T-helper 2 cell treated with Interferon-gamma antibody and Interleukin-4, amounts not matched to agents 5 μg/mL and 100 μg/mL, for 36 hours (primary cell): ENCODE data around the gene STX2.
A peak's percentile ranks its signal among the peaks of the same experiment; 100 is the strongest.
"Not testable (repeated sequence)": the region's sequence is repeated elsewhere in the genome, so short reads cannot be mapped to it uniquely, and the experiment has no call there.

Experiments
- DNase-seq: peaks from one replicate; pipeline ENCODE4 v3.0.0; 2021; ENCODE audit warnings: low spot score
- H3K27ac Mint-ChIP-seq: one replicate; pipeline ENCODE4 v1.8.0; 2021; ENCODE audit warnings: mild to moderate bottlenecking, mixed read lengths
- H3K27me3 Mint-ChIP-seq: one replicate; pipeline ENCODE4 v1.8.0; 2021; ENCODE audit warnings: low read depth, mixed read lengths
- H3K36me3 Mint-ChIP-seq: one replicate; pipeline ENCODE4 v1.8.0; 2021; ENCODE audit warnings: low read depth, mixed read lengths
- H3K4me1 Mint-ChIP-seq: one replicate; pipeline ENCODE4 v1.8.0; 2021; ENCODE audit warnings: low read depth, mixed read lengths
- H3K4me3 Mint-ChIP-seq: one replicate; pipeline ENCODE4 v1.8.0; 2022; ENCODE audit warnings: mild to moderate bottlenecking, moderate library complexity, mixed read lengths
- H3K9me3 Mint-ChIP-seq: one replicate; pipeline ENCODE4 v1.8.0; 2021; ENCODE audit warnings: mixed read lengths

The STX2 gene

GRCh38 chr12:130788515-130788914 lies 50.5 kb downstream of the STX2 start:
- Mint-ChIP-seq H3K4me1 (peaks cover 2% of the 10 kb centered on the region), H3K27me3 (no peaks in the 10 kb centered on the region), H3K36me3 (peaks cover 21% of the 10 kb centered on the region), H3K9me3 (peaks cover 14% of the 10 kb centered on the region), H3K27ac (no peak overlapping the region), H3K4me3 (no peak overlapping the region)
- no peak for DNase-seq

GRCh38 chr12:130787445-130788410 lies 51.3 kb downstream of the STX2 start:
- no peak for DNase-seq
- peaks cover 21% of the 10 kb centered on the region for H3K36me3 Mint-ChIP-seq
- no peak overlapping the region for H3K27ac Mint-ChIP-seq
- no peaks in the 10 kb centered on the region for H3K4me1 Mint-ChIP-seq
- no peak overlapping the region for H3K4me3 Mint-ChIP-seq
- H3K27me3 Mint-ChIP-seq: no peaks in the 10 kb centered on the region
- peaks cover 14% of the 10 kb centered on the region for H3K9me3 Mint-ChIP-seq

GRCh38 chr12:130787041-130787440 lies 52.0 kb downstream of the STX2 start:
- Mint-ChIP-seq H3K36me3 (peaks cover 19% of the 10 kb centered on the region), H3K27me3 (no peaks in the 10 kb centered on the region), H3K9me3 (peaks cover 14% of the 10 kb centered on the region), H3K4me3 (no peak overlapping the region), H3K4me1 (no peaks in the 10 kb centered on the region), H3K27ac (no peak overlapping the region)
- no peak for DNase-seq

GRCh38 chr12:130783110-130783715 lies 55.8 kb downstream of the STX2 start:
- Mint-ChIP-seq H3K36me3 (peaks cover 13% of the 10 kb centered on the region), H3K4me3 (no peak overlapping the region), H3K4me1 (no peaks in the 10 kb centered on the region), H3K27ac (no peak overlapping the region), H3K9me3 (peaks cover 14% of the 10 kb centered on the region), H3K27me3 (no peaks in the 10 kb centered on the region)
- DNase-seq: no peak

- peaks cover 14% of the 10 kb centered on the region for H3K9me3 Mint-ChIP-seq
- DNase-seq, H3K27me3 Mint-ChIP-seq, H3K4me1 Mint-ChIP-seq, H3K27ac Mint-ChIP-seq, H3K4me3 Mint-ChIP-seq: not testable (repeated sequence)
- H3K36me3 Mint-ChIP-seq: peaks cover 13% of the 10 kb centered on the region
Measured at GRCh38 chr12:130782245-130782644, 56.8 kb downstream of the STX2 start.

GRCh38 chr12:130780880-130781575 lies 58.0 kb downstream of the STX2 start:
- no peaks in the 10 kb centered on the region for H3K27me3 Mint-ChIP-seq
- H3K4me3 Mint-ChIP-seq: no peak overlapping the region
- peaks cover 14% of the 10 kb centered on the region for H3K9me3 Mint-ChIP-seq
- DNase-seq: no peak
- no peak overlapping the region for H3K27ac Mint-ChIP-seq
- peaks cover 5% of the 10 kb centered on the region for H3K4me1 Mint-ChIP-seq
- H3K36me3 Mint-ChIP-seq: peaks cover 13% of the 10 kb centered on the region

- no peak for DNase-seq
- peaks cover 5% of the 10 kb centered on the region for H3K4me1 Mint-ChIP-seq
- H3K27me3 Mint-ChIP-seq: peaks cover 4% of the 10 kb centered on the region
- peaks cover 13% of the 10 kb centered on the region for H3K36me3 Mint-ChIP-seq
- H3K9me3 Mint-ChIP-seq: peaks cover 13% of the 10 kb centered on the region
- no peak overlapping the region for H3K4me3 Mint-ChIP-seq
- no peak overlapping the region for H3K27ac Mint-ChIP-seq
Measured at GRCh38 chr12:130780325-130780724, 58.7 kb downstream of the STX2 start.

GRCh38 chr12:130778776-130779175 lies 60.3 kb downstream of the STX2 start:
- no peak for DNase-seq
- Mint-ChIP-seq H3K36me3 (peaks cover 2% of the 10 kb centered on the region), H3K9me3 (peaks cover 1% of the 10 kb centered on the region), H3K27ac (no peak overlapping the region), H3K4me1 (peaks cover 5% of the 10 kb centered on the region), H3K4me3 (no peak overlapping the region), H3K27me3 (peaks cover 4% of the 10 kb centered on the region)

- Mint-ChIP-seq H3K36me3 (no peaks in the 10 kb centered on the region), H3K4me1 (peaks cover 5% of the 10 kb centered on the region)
Measured at GRCh38 chr12:130776857-130777339, 62.2 kb downstream of the STX2 start.

GRCh38 chr12:130775953-130776856 lies 62.8 kb downstream of the STX2 start:
- no peaks in the 10 kb centered on the region for H3K36me3 Mint-ChIP-seq
- H3K27ac Mint-ChIP-seq: no peak overlapping the region
- DNase-seq: peak; percentile 69
- H3K27me3 Mint-ChIP-seq: peaks cover 4% of the 10 kb centered on the region
- H3K9me3 Mint-ChIP-seq: no peaks in the 10 kb centered on the region
- peaks cover 5% of the 10 kb centered on the region for H3K4me1 Mint-ChIP-seq
- peak overlapping the region; percentile 72 for H3K4me3 Mint-ChIP-seq

More at GRCh38 chr12:130776857-130777339, 62.2 kb downstream of the STX2 start:
- no peak for DNase-seq
- Mint-ChIP-seq H3K27ac (no peak overlapping the region), H3K4me3 (peak overlapping the region; percentile 72), H3K9me3 (no peaks in the 10 kb centered on the region), H3K27me3 (peaks cover 4% of the 10 kb centered on the region)

GRCh38 chr12:130770413-130771028 lies 68.5 kb downstream of the STX2 start:
- no peaks in the 10 kb centered on the region for H3K4me1 Mint-ChIP-seq
- DNase-seq: no peak
- H3K36me3 Mint-ChIP-seq: no peaks in the 10 kb centered on the region
- no peaks in the 10 kb centered on the region for H3K9me3 Mint-ChIP-seq
- no peak overlapping the region for H3K27ac Mint-ChIP-seq
- H3K27me3 Mint-ChIP-seq: peaks cover 2% of the 10 kb centered on the region
- no peak overlapping the region for H3K4me3 Mint-ChIP-seq

- no peaks in the 10 kb centered on the region for H3K4me1 Mint-ChIP-seq
- H3K36me3 Mint-ChIP-seq: no peaks in the 10 kb centered on the region
- no peaks in the 10 kb centered on the region for H3K27me3 Mint-ChIP-seq
- H3K9me3 Mint-ChIP-seq: no peaks in the 10 kb centered on the region
- H3K4me3 Mint-ChIP-seq: no peak overlapping the region
- H3K27ac Mint-ChIP-seq: no peak overlapping the region
- DNase-seq: no peak
Measured at GRCh38 chr12:130768120-130768519, 70.9 kb downstream of the STX2 start.

GRCh38 chr12:130766470-130766869 lies 72.6 kb downstream of the STX2 start:
- Mint-ChIP-seq H3K4me3 (no peak overlapping the region), H3K27ac (no peak overlapping the region), H3K9me3 (no peaks in the 10 kb centered on the region), H3K27me3 (peaks cover 2% of the 10 kb centered on the region), H3K4me1 (peaks cover 3% of the 10 kb centered on the region), H3K36me3 (no peaks in the 10 kb centered on the region)
- no peak for DNase-seq
